Renal cortex interstitium (tissue), 11 donors: ENCODE measurements around the gene WDFY4. TPM values are rescaled to one million over a fixed set of nuclear protein-coding genes. Genes with fewer than 3 reads are reported as not detected.

Experiments used
- DNase-seq, 11 donors: peaks; one replicate each; pipeline ENCODE4 v3.0.0-alpha.2; 2013; ENCODE audit warnings: low read depth in 9 of 11, low spot score in 4 of 11; ENCODE audit errors: extremely low read depth in 1 of 11
- polyA plus RNA-seq, 3 donors: library from polyadenylated mRNA; unstranded; fragments of 120-200 nt; gene quantifications; one replicate each; pipeline ENCODE4 v1.2.1, GENCODE V29; 2013; ENCODE audit not compliant: insufficient read length in 3 of 3

Gene WDFY4
- polyA plus RNA-seq, 3 donors = 0.67 to 3.2 (median 2.8) TPM

DNA sequence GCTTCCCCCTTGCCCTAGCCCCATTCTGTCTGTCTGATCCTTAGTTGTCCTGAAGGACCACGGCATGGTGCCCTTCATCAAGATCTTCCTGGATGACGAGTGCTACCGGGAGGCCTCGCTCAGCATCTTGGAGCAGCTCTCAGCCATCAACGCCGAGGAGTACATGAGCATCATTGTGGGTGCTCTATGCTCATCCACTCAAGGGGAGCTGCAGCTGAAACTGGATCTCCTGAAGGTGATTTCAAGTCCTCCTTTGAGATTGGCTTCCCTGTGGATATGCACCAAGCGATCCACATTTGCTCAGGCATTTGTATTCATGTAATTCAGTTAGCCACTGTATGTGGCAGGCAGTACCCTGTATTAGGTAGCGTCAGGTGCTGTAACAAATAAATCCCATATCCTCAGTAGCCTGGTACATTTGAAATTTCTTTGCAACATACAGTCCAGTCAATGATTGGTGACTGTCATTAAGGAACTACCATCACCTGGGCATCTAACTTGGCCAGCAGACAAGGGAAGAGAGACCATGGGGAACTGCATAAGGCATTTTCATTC, 51.2 kb downstream of the WDFY4 start:
- DNase-seq = no peak

DNA sequence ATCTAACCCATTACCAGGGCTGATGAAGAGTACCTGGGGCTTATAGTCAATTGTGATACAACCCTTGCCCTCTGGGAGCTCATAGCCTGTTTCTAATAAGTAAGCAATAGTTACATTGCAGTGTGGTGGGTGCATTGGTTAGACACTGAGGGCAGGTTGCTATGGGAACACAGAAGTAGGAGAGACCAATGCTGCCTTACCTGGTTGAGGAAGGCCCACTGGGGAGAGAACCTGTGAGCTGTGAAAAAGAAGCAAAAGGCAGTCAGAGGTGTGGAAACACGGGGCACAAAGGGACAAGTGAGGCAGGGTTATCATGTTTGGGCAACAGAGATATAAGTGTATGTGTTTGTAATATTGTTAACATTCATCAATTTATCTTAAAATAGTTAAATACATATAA, 51.9 kb downstream of the WDFY4 start:
- DNase-seq = no peak

DNA sequence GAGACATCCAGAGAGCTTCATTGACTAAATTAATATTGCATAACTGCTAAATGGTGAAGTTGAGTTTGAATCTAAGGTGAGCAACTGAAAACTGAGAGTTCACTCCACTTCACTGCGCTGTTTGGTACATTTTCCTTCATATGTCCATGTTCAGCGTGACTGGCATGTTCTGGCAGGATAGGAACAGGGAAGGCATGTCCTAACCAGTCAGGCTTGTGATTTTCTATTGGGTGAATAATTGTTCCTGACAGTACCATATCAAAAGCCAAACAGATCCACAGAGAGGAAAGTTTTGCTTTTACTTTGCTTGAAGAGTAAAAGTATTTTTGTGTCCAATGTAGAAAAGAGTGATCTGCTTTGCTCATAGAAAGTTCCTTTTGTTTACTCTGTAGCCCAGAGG, 53.2 kb downstream of the WDFY4 start:
- no peak for DNase-seq

DNA sequence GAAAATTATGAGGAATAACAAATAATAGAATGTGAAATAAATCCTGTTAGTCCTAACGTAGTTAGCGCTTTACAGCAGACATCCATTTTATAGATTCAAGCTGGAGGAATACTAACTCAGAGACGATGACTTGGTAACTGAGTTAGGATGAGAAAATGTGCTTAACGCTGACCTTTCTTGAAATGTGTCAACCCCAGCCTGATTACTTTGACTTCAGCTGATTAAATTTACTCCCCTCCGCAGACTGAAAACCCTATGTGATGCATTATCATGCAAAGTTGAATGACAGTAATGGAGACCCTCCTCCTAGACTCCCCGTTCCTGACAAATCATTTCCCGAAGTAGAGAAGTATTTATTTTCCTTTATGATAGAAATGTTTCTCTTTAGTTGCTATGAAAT, 54.5 kb downstream of the WDFY4 start:
- no peak for DNase-seq

GRCh38 chr10:48740015-48740707, 55.5 kb downstream of the WDFY4 start:
- no peak for DNase-seq

- peak in 2 of 11 donors; percentile 5 to 11 for DNase-seq
Observed at GRCh38 chr10:48740988-48741387, 56.3 kb downstream of the WDFY4 start.

DNA sequence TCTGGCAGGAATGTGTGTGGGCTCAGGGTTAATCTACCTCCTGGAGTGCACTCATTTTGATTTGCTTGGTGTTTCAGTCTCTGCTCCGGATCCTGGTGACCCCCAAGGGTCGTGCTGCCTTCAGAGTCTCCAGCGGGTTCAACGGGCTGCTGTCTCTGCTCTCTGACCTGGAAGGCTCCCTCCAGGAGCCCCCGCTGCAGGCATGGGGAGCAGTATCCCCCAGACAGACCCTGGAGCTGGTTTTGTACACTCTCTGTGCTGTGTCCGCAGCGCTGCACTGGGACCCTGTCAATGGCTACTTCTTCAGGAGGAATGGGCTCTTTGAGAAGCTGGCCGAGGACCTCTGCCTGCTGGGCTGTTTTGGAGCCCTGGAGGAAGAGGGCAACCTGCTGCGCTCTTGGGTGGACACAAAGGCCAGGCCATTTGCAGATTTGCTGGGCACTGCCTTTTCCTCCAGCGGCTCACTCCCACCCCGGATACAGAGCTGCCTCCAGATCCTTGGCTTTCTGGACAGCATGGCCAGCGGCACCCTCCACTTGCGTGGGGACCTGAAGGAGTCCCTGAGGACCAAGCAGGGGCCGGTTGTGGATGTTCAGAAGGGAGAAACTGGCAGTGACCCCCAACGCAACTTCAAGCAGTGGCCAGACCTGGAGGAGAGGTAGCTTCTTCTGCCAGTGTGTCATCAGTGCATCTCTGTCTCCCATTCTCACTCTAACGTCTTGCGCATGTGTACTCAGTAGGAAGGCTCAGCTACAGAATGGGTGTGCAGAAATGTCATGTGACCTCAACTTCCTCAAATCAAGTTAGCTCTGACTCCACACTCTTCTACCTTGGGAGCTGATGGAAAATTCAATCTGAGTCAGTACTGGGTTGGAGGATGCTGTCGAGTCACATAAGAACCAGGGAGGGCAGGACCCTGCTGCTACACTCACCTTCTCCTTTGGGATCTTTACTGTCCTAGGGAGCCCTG, 58.5 kb downstream of the WDFY4 start:
- DNase-seq = no peak

GRCh38 chr10:48744587-48744986, 59.9 kb downstream of the WDFY4 start:
- DNase-seq = no peak

- no peak for DNase-seq
Observed at GRCh38 chr10:48745662-48746245, 61.1 kb downstream of the WDFY4 start.

DNA sequence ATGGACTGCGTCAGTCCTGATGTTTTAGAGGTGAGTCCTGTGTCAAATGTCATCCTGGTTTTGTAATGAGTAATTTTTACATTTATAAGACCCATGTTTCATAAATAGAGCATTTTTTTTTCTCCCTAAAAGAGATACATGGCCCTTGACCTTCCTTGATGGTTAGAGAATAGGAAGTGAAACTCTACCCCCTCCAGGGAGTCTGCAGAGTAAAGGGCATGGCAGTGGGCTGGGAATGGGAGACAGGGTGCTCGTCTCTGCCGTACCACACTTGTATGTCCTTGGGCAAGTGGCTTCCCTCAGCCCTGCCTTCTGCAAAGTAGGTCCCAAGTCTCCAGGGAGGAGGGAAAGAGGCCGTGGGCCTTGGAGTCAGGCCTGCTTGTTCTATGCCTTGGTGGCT, 63.9 kb downstream of the WDFY4 start:
- DNase-seq = no peak

GRCh38 chr10:48749254-48749787, 64.6 kb downstream of the WDFY4 start:
- no peak for DNase-seq

GRCh38 chr10:48750019-48750418, 65.3 kb downstream of the WDFY4 start:
- no peak for DNase-seq

DNA sequence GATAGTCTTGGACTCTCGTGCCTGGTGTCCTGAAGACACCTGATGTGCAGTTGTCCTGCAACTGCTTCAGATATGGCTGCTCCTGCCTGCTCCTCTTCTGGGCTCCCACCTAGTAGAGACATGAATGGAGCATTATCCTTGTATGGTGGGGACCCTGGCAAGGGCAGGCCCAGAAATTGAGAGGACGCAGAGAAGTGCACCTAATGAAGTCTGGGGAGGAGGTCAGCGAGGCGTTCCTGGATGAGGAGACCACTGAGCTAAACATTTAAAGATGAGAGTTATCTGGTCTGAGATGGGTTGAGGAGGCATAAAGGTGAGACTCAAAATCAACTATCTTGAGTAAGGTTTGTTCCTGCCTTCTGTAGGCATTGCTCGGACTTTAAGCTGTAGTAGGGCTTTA, 66.3 kb downstream of the WDFY4 start:
- no peak for DNase-seq

DNA sequence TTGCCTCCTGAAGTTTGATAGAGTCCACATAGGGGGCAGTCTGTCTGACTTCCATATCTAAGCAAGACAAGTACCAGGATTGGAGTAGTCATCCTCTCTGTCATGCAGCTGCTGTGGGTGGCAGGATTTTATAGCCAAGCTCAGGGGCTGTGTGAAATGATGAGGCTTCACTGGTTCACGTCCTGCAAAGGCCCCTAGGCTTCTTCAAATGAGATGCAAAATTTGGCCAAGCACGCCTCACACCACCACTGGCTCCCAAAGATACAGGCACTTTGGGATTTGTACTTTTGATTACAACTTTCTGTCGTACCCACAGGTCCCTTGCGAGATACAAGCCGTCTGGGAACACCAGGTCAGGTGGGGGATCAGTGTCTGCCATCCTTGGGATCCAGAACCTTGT, 67.1 kb downstream of the WDFY4 start:
- DNase-seq = no peak

DNA sequence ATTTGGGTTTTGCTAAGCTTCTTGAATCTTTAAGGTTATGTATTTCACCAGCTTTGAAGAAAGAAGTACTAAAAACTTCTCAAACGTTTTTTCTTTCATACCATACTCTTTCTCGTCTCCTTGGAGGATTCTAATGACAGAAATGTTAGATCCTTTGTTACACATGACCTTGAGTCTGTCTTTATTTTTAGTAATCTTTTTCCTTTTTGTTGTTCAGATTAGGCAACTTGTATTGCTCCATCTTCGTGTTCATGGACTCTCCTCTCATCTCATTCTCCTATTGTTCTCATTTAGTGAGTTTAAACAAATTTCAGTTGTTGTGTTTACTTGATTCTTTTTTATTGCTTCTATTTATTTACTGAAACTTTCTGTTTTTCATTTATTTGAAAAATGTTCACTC, 73.7 kb downstream of the WDFY4 start:
- DNase-seq = no peak

DNA sequence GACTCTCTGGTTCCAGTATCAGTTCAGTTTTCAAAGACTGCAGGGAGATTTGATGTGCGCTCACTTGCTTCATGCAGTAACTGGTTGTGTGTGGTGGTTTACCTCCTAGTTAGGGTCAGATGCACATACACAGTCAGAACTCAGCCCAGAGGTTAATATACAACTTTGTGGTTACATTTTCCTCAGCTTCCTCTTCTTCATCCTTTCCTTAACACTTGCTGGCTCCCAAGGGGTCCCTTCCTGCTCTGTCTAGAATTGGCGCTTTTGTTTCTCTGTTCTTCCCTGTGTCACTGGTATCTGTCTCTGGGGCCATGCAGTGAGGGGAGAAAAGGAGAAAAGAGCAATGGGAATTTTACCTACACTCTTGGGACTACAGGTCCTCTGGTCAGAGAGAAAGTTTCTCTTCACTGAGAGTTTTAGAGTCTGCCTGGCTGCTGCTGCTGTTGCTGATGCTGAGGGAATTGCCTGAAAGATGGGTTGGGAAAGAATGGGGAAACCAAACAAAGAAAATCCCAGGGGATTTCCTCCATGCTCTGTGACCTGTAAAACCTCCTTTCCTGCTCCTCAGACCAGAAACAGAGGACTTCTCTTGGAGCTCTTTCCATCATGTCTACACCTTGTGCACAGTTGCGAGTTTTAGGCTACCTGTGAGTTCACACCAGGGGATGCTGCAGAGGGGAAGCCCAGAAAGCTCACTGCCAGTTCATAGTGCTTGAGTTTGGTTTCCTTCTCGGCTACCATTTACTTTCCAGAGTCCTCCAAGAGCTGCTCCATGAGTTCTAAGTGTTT, 74.6 kb downstream of the WDFY4 start:
- DNase-seq = no peak

GRCh38 chr10:48760983-48761382, 76.3 kb downstream of the WDFY4 start:
- no peak for DNase-seq

- DNase-seq = no peak
Observed at GRCh38 chr10:48762064-48763042, 77.7 kb downstream of the WDFY4 start.
